ENCODE measurements around the gene RCCD1.
"Not testable (repeated sequence)": the region's sequence is repeated elsewhere in the genome, so short reads cannot be mapped to it uniquely, and the experiment has no call there.

Gene RCCD1

GRCh38 chr15:90918034-90918788 lies 36.5 kb upstream of the RCCD1 start:
- DNase-seq = no peak

GRCh38 chr15:90918835-90919234 lies 35.8 kb upstream of the RCCD1 start:
- no peak for DNase-seq

- DNase-seq = no peak
Measured at GRCh38 chr15:90921887-90922286, 32.8 kb upstream of the RCCD1 start.

GRCh38 chr15:90922712-90923322 lies 31.9 kb upstream of the RCCD1 start:
- DNase-seq = not testable (repeated sequence)

GRCh38 chr15:90924375-90924774 lies 30.3 kb upstream of the RCCD1 start:
- DNase-seq = no peak

GRCh38 chr15:90926766-90927165 lies 27.9 kb upstream of the RCCD1 start:
- not testable (repeated sequence) for DNase-seq

GRCh38 chr15:90928106-90928505 lies 26.6 kb upstream of the RCCD1 start:
- DNase-seq = not testable (repeated sequence)

- no peak for DNase-seq
Measured at GRCh38 chr15:90929246-90930019, 25.3 kb upstream of the RCCD1 start.

- peak in 1 of 3 experiments; percentile 41 for DNase-seq
Measured at GRCh38 chr15:90930861-90931574, 23.7 kb upstream of the RCCD1 start.

- no peak for DNase-seq
Measured at GRCh38 chr15:90931575-90931827, 23.2 kb upstream of the RCCD1 start.

GRCh38 chr15:90931828-90932659 lies 22.6 kb upstream of the RCCD1 start, which contains the start of gene HDDC3:
HDDC3 (minus strand) TSS chr15:90932549; CDS start chr15:90932540, 9 bp downstream.
- DNase-seq = peak; percentile 85 to 93 (median 92)

GRCh38 chr15:90932660-90932991 lies 22.1 kb upstream of the RCCD1 start:
- no peak for DNase-seq

- no peak for DNase-seq
Measured at GRCh38 chr15:90933301-90933700, 21.4 kb upstream of the RCCD1 start.

GRCh38 chr15:90934256-90934948 lies 20.3 kb upstream of the RCCD1 start:
- peak; percentile 83 to 95 (median 88) for DNase-seq

- peak; percentile 94 to 97 (median 97) for DNase-seq
Measured at GRCh38 chr15:90934949-90935751, 19.5 kb upstream of the RCCD1 start, which contains the start of gene UNC45A. UNC45A (plus strand) TSS chr15:90935285; CDS start chr15:90935325, 40 bp downstream.

- DNase-seq = no peak
Measured at GRCh38 chr15:90936823-90937222, 17.9 kb upstream of the RCCD1 start.

GRCh38 chr15:90938261-90938660 lies 16.4 kb upstream of the RCCD1 start:
- no peak for DNase-seq

GRCh38 chr15:90939756-90940155 lies 14.9 kb upstream of the RCCD1 start:
- no peak for DNase-seq

- no peak for DNase-seq
Measured at GRCh38 chr15:90941038-90941437, 13.6 kb upstream of the RCCD1 start.

GRCh38 chr15:90942354-90943120 lies 12.1 kb upstream of the RCCD1 start:
- no peak for DNase-seq

Measured in NCI-H1417 (cell line).